H1 (cell line): Measurements from ENCODE around the gene RGS6. TPM values are rescaled to one million over a fixed set of nuclear protein-coding genes. Genes with fewer than 3 reads are reported as not detected.

ENCODE experiments used
- CTCF ChIA-PET: fragments of 300-600 bp; sonication (Branson Sonifier 250); formaldehyde crosslinking; loops from one replicate; lab custom pipeline; 2021; ENCODE audit not compliant: partially characterized antibody; lab: Charles Lee
- POLR2A ChIA-PET: fragments of 300-600 bp; sonication (Branson Sonifier 250); formaldehyde crosslinking; loops from one replicate; lab custom pipeline; 2021; ENCODE audit warnings: inconsistent platforms; ENCODE audit not compliant: partially characterized antibody; lab: Charles Lee
- DNase-seq, 2 experiments: peaks; one replicate each; pipeline versions ENCODE4 v3.0.0 to v3.0.0-alpha.2; 2010 to 2022; ENCODE audit warnings: low spot score in 2 of 2, low read depth in 1 of 2, mixed read lengths in 1 of 2
- FAIRE-seq: peaks from 2 replicates; lab custom pipeline; 2011; peaks lifted over from hg19 to GRCh38; lab: Jason Lieb, UNC
- H2AFZ ChIP-seq: 2 replicates; pipeline ENCODE4 v1.8.1; 2012; ENCODE audit warnings: low read length, inconsistent platforms
- H2AK5ac ChIP-seq: 2 replicates; pipeline ENCODE4 v1.6.1; 2013; ENCODE audit warnings: low read depth, low read length
- H2BK120ac ChIP-seq: replicated peaks from 2 replicates; pipeline ENCODE3; 2013; ENCODE audit warnings: low read depth, low read length, inconsistent platforms
- H2BK12ac ChIP-seq: 2 replicates; pipeline ENCODE4 v1.6.1; 2013; ENCODE audit warnings: low read depth, low read length
- H2BK15ac ChIP-seq: 2 replicates; pipeline ENCODE4 v1.6.1; 2013; ENCODE audit warnings: low read length
- H2BK20ac ChIP-seq: 2 replicates; pipeline ENCODE4 v1.6.1; 2013; ENCODE audit warnings: low read length
- H2BK5ac ChIP-seq: 2 replicates; pipeline ENCODE4 v1.6.1; 2013; ENCODE audit warnings: low read depth, low read length
- H3K14ac ChIP-seq: 2 replicates; pipeline ENCODE4 v1.6.1; 2013; ENCODE audit warnings: inconsistent platforms; ENCODE audit not compliant: insufficient read length
- H3K18ac ChIP-seq: 2 replicates; pipeline ENCODE4 v1.6.1; 2013; ENCODE audit warnings: low read length; ENCODE audit errors: extremely low read depth
- H3K23ac ChIP-seq: 2 replicates; pipeline ENCODE4 v1.6.1; 2013; ENCODE audit warnings: inconsistent platforms; ENCODE audit not compliant: insufficient read length
- H3K23me2 ChIP-seq: 2 replicates; pipeline ENCODE4 v1.6.1; 2013; ENCODE audit warnings: low read depth, low read length
- H3K27ac ChIP-seq: 2 replicates; pipeline ENCODE4 v1.6.1; 2011; ENCODE audit warnings: low read depth, low read length, inconsistent platforms
- H3K27me3 ChIP-seq, 4 experiments: replicated peaks in 1 of 4; 1 replicate in 1 of 4; 2 replicates in 3 of 4; pipeline versions ENCODE4 v1.6.1 to v1.8.1; 2011 to 2013; ENCODE audit warnings: low read length in 3 of 4, mild to moderate bottlenecking in 3 of 4, inconsistent platforms in 2 of 4, mixed read lengths in 2 of 4, moderate library complexity in 1 of 4; ENCODE audit not compliant: control insufficient read depth in 3 of 4, insufficient read depth in 3 of 4; ENCODE audit errors: extremely low read depth in 1 of 4
- H3K36me3 ChIP-seq, 4 experiments: 2 replicates each; pipeline versions ENCODE4 v1.6.1 to v1.8.1; 2011 to 2013; ENCODE audit warnings: mild to moderate bottlenecking in 4 of 4, low read length in 3 of 4, moderate library complexity in 2 of 4, control low read depth in 1 of 4, inconsistent platforms in 1 of 4; ENCODE audit not compliant: insufficient read depth in 4 of 4, control insufficient read depth in 2 of 4
- H3K4ac ChIP-seq: replicated peaks from 2 replicates; pipeline ENCODE3; 2013; ENCODE audit warnings: low read length, low read depth, mixed read lengths, inconsistent platforms; ENCODE audit not compliant: insufficient read length
- H3K4me1 ChIP-seq, 4 experiments: replicated peaks in 1 of 4; 1 replicate in 1 of 4; 2 replicates in 3 of 4; pipeline versions ENCODE4 v1.6.1 to v1.8.1; 2011 to 2013; ENCODE audit warnings: low read length in 3 of 4, inconsistent platforms in 2 of 4, mixed read lengths in 1 of 4; ENCODE audit not compliant: insufficient read depth in 4 of 4, control insufficient read depth in 3 of 4
- H3K4me2 ChIP-seq, 2 experiments: 2 replicates each; pipeline versions ENCODE4 v1.6.1 to v1.8.1; 2011 to 2013; ENCODE audit warnings: low read depth in 2 of 2, low read length in 2 of 2, control low read depth in 1 of 2, inconsistent platforms in 1 of 2, mild to moderate bottlenecking in 1 of 2; ENCODE audit not compliant: insufficient read depth in 1 of 2
- H3K4me3 ChIP-seq, 4 experiments: fragments of 200-600, 300-600 bp in 1 of 4; sonication (generic), shearing (Covaris generic), sonication (Bioruptor Twin) in 1 of 4; 2 replicates each; pipeline versions ENCODE4 v1.5.1 to v1.8.1; 2011 to 2016; ENCODE audit warnings: low read length in 4 of 4, low read depth in 3 of 4, control low read depth in 2 of 4, inconsistent platforms in 2 of 4, mild to moderate bottlenecking in 2 of 4, mixed read lengths in 1 of 4, moderate library complexity in 1 of 4; ENCODE audit not compliant: insufficient read depth in 2 of 4; ENCODE audit errors: extremely low read depth in 1 of 4
- H3K56ac ChIP-seq: replicated peaks from 2 replicates; pipeline ENCODE3; 2013; ENCODE audit warnings: low read depth, mild to moderate bottlenecking, mixed read lengths, low read length, inconsistent platforms; ENCODE audit not compliant: insufficient read length
- H3K79me1 ChIP-seq: 2 replicates; pipeline ENCODE4 v1.6.1; 2013; ENCODE audit warnings: low read depth, low read length, control low read depth
- H3K79me2 ChIP-seq, 2 experiments: 2 replicates each; pipeline versions ENCODE4 v1.6.1 to v1.8.1; 2012 to 2013; ENCODE audit warnings: low read length in 2 of 2, mild to moderate bottlenecking in 2 of 2, inconsistent platforms in 1 of 2; ENCODE audit not compliant: insufficient read depth in 2 of 2, control insufficient read depth in 1 of 2
- H3K9ac ChIP-seq, 4 experiments: replicated peaks in 1 of 4; 1 replicate in 1 of 4; 2 replicates in 3 of 4; pipeline versions ENCODE4 v1.6.1 to v1.8.1; 2011 to 2013; ENCODE audit warnings: low read depth in 3 of 4, low read length in 3 of 4, control low read depth in 2 of 4, mild to moderate bottlenecking in 2 of 4, moderate library complexity in 2 of 4, inconsistent platforms in 1 of 4; ENCODE audit errors: extremely low read depth in 1 of 4
- H3K9me3 ChIP-seq, 2 experiments: 2 replicates each; pipeline versions ENCODE4 v1.6.1 to v1.8.1; 2012 to 2013; ENCODE audit warnings: mild to moderate bottlenecking in 2 of 2, moderate library complexity in 2 of 2, control low read depth in 1 of 2, inconsistent platforms in 1 of 2, low read depth in 1 of 2, low read length in 1 of 2, mixed read lengths in 1 of 2; ENCODE audit not compliant: insufficient read depth in 2 of 2
- H4K20me1 ChIP-seq, 2 experiments: replicated peaks in 1 of 2; 2 replicates each; pipeline versions ENCODE3 to v1.8.1; 2011 to 2013; ENCODE audit warnings: inconsistent platforms in 2 of 2, low read length in 2 of 2, mild to moderate bottlenecking in 1 of 2; ENCODE audit not compliant: insufficient read depth in 2 of 2, control insufficient read depth in 1 of 2
- H4K5ac ChIP-seq: 2 replicates; pipeline ENCODE4 v1.6.1; 2013; ENCODE audit warnings: low read length, low read depth, mixed read lengths, inconsistent platforms; ENCODE audit not compliant: insufficient read length
- H4K8ac ChIP-seq: 2 replicates; pipeline ENCODE4 v1.8.0; 2013; ENCODE audit warnings: mild to moderate bottlenecking, moderate library complexity, low read length, inconsistent platforms; ENCODE audit not compliant: insufficient read depth; ENCODE audit errors: extremely low read depth
- H4K91ac ChIP-seq: replicated peaks from 2 replicates; pipeline ENCODE3; 2013; ENCODE audit warnings: low read length, mixed read lengths, inconsistent platforms; ENCODE audit not compliant: insufficient read length
- ATF2 ChIP-seq: IDR thresholded peaks from 2 replicates; pipeline ENCODE4 v1.6.1; 2012; ENCODE audit warnings: low read length, inconsistent platforms
- GTF2F1 ChIP-seq: IDR thresholded peaks from 2 replicates; pipeline ENCODE4 v1.6.1; 2012; ENCODE audit warnings: low read depth, low read length, improper control_type of control experiment, borderline replicate concordance
- JUN ChIP-seq: IDR thresholded peaks from 2 replicates; pipeline ENCODE4 v1.6.1; 2011; ENCODE audit warnings: low read depth, mild to moderate bottlenecking, improper control_type of control experiment, low read length
- KDM4A ChIP-seq: IDR thresholded peaks from one replicate; pipeline ENCODE4 v1.7.1; 2012; ENCODE audit warnings: low read depth, mild to moderate bottlenecking, moderate library complexity, low read length, inconsistent platforms; ENCODE audit not compliant: severe bottlenecking
- POU5F1 ChIP-seq: IDR thresholded peaks from 2 replicates; pipeline ENCODE4 v1.6.1; 2011; ENCODE audit warnings: low read depth, mild to moderate bottlenecking, low read length, moderate library complexity
- RAD21 ChIP-seq, 2 experiments: IDR thresholded peaks in 1 of 2; conservative IDR thresholded peaks in 1 of 2; 2 replicates each; pipeline ENCODE4 v1.6.1; 2011; ENCODE audit warnings: low read depth in 2 of 2, low read length in 2 of 2, improper control_type of control experiment in 1 of 2, inconsistent platforms in 1 of 2, mild to moderate bottlenecking in 1 of 2, moderate library complexity in 1 of 2
- SIX5 ChIP-seq: IDR thresholded peaks from 2 replicates; pipeline ENCODE4 v1.6.1; 2011; ENCODE audit warnings: mild to moderate bottlenecking, low read depth, low read length
- SP2 ChIP-seq: IDR thresholded peaks from 2 replicates; pipeline ENCODE4 v1.6.1; 2012; ENCODE audit warnings: mild to moderate bottlenecking, low read length, inconsistent platforms
- TAF7 ChIP-seq: optimal IDR thresholded peaks from 2 replicates; pipeline ENCODE3; 2011; ENCODE audit warnings: low read depth, mild to moderate bottlenecking, inconsistent platforms, low read length, moderate library complexity, borderline replicate concordance
- USF2 ChIP-seq: IDR thresholded peaks from 2 replicates; pipeline ENCODE4 v1.6.1; 2011; ENCODE audit warnings: low read length, improper control_type of control experiment
- WGBS, 2 experiments: shearing (Covaris generic) in 1 of 2; methylation state at CpG; one replicate each; pipeline versions ENCODE4 v1.1.6 to v1.1.7; 2013 to 2015; ENCODE audit warnings: low lambda C conversion rate in 2 of 2, mixed read lengths in 2 of 2, inconsistent platforms in 1 of 2, low coverage in 1 of 2, missing lambda C conversion rate in 1 of 2; ENCODE audit not compliant: insufficient replicate concordance in 2 of 2, insufficient coverage in 1 of 2, insufficient read length in 1 of 2; ENCODE audit errors: extremely low coverage in 1 of 2, missing lambda C conversion rate in 1 of 2; 5-methylcytosine and 5-hydroxymethylcytosine counted together
- polyA plus RNA-seq, 7 experiments: library from polyadenylated mRNA; depleted of rRNA in 3 of 7; stranded (reverse) in 5 of 7; unstranded in 2 of 7; fragments of >200 nt in 5 of 7; fragments of 200-250 nt in 2 of 7; gene quantifications; 1 replicate in 5 of 7; 2 replicates in 1 of 7; 4 replicates in 1 of 7; pipeline versions ENCODE4 v1.2.1 to v1.2.3, GENCODE V29; 2011 to 2013; ENCODE audit warnings: missing spikeins in 2 of 7, mixed read lengths in 2 of 7
- total RNA-seq: library from RNA; stranded (reverse); fragmentation: NEBNext Ultra II Directional; extraction: Animal tissue kit (Norgen Biotek cat#: 25700); gene quantifications from 2 replicates; pipeline ENCODE4 v1.2.1, GENCODE V29; 2021

Gene RGS6
- total and polyA plus RNA-seq, 2 of the 8 experiments (the other 6 are each of a cell fraction or from before 2014, with no cell fraction given): 0.26 to 1.1 TPM

- Histone ChIP-seq H3K79me1 (no peaks in the 10 kb centered on the region), H4K91ac (no peak overlapping the region), H4K20me1 (no peaks in the 10 kb centered on the region), H3K18ac (no peak overlapping the region), H3K4me3 (no peak overlapping the region), H2BK20ac (no peak overlapping the region), H2BK15ac (no peak overlapping the region), H2BK12ac (no peak overlapping the region), H3K27ac (no peak overlapping the region), H3K23ac (no peak overlapping the region), H2AK5ac (no peak overlapping the region), H4K5ac (no peak overlapping the region), H3K27me3 (no peaks in the 10 kb centered on the region), H3K9me3 (peaks cover 0 to 4% of the 10 kb centered on the region in 2 experiments; a peak in 1 of 4 replicates), H3K4me1 (peaks cover 0 to 3% (median 1%) of the 10 kb centered on the region in 4 experiments; a peak in 1 of 7 replicates), H2AFZ (no peak overlapping the region), H3K14ac (no peak overlapping the region), H4K8ac (no peak overlapping the region), H2BK120ac (no peak overlapping the region), H3K36me3 (no peaks in the 10 kb centered on the region), H3K79me2 (no peaks in the 10 kb centered on the region), H2BK5ac (no peak overlapping the region), H3K23me2 (no peaks in the 10 kb centered on the region), H3K4me2 (no peak overlapping the region), H3K4ac (no peak overlapping the region), H3K9ac (no peak overlapping the region), H3K56ac (no peak overlapping the region)
- ChIA-PET CTCF (interaction anchor here (1.9 kb wide), 1 partner anchor 180 kb away, joined by 5 read pairs; no protein-coding TSS in a partner anchor), POLR2A (no interaction called here)
- no peak for FAIRE-seq
- no peak for DNase-seq
- TF ChIP-seq POU5F1: no peak
- no peak for TF ChIP-seq GTF2F1
- no peak for TF ChIP-seq TAF7
- no peak for TF ChIP-seq SIX5
- TF ChIP-seq KDM4A: no peak
- no peak for TF ChIP-seq RAD21 (IDR thresholded peaks at IDR 0.05 in 1 of 2, conservative IDR thresholded peaks at IDR 0.05 in 1 of 2; ENCODE audit: low read depth in 2 of 2, low read length in 2 of 2)
- TF ChIP-seq ATF2: no peak
- TF ChIP-seq SP2: no peak
- TF ChIP-seq USF2: no peak
- no peak for TF ChIP-seq JUN
- whole genome bisulfite sequencing, 2 experiments: 90% methylated on average over 1 of the region's 1 CpG; no CpG with 5 or more reads in 1 of the 2 experiments
Observed at GRCh38 chr14:72311116-72311515, 378.9 kb downstream of the RGS6 start.
